Measurements from ENCODE around the gene ATOSB.
"Not testable (repeated sequence)": the region's sequence is repeated elsewhere in the genome, so short reads cannot be mapped to it uniquely, and the experiment has no call there.

The ATOSB gene, protein sequence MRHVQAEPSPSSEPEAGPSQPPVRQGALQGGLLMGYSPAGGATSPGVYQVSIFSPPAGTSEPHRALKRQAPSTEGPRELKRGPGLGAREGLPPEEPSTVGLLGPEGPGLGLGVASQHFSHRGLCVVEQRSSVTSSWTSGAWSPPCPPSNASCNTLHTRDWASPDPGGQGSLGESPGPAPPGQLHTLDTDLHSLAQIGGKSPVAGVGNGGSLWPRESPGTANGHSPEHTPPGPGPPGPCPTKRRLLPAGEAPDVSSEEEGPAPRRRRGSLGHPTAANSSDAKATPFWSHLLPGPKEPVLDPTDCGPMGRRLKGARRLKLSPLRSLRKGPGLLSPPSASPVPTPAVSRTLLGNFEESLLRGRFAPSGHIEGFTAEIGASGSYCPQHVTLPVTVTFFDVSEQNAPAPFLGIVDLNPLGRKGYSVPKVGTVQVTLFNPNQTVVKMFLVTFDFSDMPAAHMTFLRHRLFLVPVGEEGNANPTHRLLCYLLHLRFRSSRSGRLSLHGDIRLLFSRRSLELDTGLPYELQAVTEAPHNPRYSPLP

DNA sequence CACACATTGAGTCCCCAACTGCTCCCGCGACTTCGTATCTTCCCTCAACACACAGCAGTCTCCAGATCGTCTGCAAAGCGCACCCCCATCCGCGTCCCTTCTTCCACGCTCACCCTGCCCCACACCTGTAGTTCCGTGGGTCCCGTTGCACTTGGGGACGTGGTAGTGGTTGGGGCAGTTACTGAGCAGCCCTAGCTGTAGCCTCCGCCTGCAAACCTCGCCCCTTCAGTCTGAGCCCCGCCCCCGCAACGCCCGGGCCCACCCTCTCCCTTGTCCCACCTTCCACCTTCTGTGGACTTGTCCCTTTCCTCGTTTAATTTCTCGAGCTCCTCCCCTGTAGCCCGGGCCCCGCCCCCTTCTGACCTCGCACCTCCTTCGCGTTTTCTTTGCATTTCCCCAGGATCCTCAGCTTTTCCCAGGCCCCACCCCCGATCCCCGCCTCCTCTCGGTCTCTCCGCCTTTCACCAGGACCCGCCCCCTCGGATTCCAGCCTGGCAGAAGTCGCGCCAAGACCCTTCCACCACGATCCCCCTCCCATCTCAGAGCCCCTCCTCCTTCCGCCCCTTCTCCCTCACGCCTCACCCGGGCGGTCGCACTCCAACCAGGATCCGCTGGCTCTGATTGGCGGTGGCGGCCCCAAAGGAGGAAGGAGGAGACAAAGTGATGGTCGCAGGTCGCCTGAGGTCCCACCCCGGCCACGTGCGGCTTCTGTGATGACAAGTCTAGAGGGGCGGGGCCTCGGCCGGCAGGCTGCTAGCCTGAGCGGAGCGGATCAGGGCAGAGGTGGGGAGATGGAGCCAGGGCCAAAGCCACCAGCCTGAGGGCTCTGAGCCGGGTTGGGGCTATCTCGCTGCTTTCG, at the start of gene ATOSB:
ATOSB (minus strand) TSS at position 183 of the 859 bp plus-strand sequence. CDS start 7,588 bp downstream, outside the sequence.
- peak; percentile 99 for DNase-seq

GRCh38 chr9:35164711-35165110, 49.0 kb upstream of the ATOSB start:
- DNase-seq, result no peak

DNA sequence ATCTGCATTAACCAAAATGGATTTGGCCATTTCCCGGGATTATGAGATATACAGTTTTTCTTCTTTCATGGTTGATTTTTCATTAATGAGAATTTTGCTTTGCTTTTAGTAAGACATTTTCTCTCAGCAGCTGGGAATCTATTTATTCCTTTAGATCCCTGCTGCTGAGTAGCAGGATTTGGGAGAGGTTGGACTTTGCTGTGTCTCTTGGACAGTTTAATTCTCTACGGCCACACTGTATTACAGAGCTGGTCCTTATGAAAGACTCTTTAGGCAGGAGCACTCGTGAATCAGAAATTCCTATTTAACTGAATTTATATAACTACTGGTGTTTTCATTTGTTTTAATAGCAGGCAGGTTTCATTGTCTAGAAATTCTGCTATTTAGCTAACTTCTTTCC, 47.8 kb upstream of the ATOSB start:
- DNase-seq, result no peak

DNA sequence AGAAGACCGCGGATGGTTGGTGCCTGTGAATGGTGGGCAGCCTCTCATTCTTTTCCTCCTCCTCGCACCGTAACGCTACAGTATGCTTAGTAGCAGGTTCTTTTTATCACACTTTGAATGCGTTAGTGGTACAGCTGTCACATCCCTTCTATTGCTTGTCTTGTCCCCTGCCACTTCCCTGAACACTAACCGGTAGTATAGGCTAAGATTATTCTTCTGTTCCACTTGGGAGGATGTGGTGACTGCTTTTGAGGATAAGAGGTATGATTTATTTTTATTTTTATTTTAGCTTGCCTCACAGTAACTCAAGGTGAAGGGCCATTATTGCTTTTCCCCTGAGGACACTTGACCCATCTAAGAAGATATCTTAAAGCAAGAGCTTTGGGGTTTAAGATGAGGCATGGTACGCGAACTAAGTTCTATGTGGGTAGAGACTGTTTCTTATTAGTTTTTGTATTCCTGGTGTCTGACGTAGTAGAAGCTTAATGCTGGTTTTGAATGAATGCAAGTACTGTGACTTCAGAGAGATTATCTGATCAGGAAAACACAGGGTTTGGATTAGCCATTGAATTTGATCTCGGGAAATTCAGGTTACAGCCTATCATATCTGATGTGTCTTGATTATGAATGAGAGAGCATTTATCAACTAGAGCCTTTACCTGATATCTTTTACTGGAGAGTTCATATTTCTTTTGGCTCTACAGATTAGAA, 47.1 kb upstream of the ATOSB start:
- no peak for DNase-seq

GRCh38 chr9:35161713-35162604, 46.3 kb upstream of the ATOSB start, which contains the start of gene UNC13B:
Gene UNC13B (plus strand): TSS chr9:35162009. CDS start chr9:35162284, 275 bp downstream.
- peak; percentile 94 for DNase-seq

- DNase-seq, result no peak
Observed at GRCh38 chr9:35158501-35159280, 43.0 kb upstream of the ATOSB start.

GRCh38 chr9:35157836-35158235, 42.2 kb upstream of the ATOSB start:
- DNase-seq, result not testable (repeated sequence)

- no peak for DNase-seq
Observed at GRCh38 chr9:35156781-35157180, 41.1 kb upstream of the ATOSB start.

- no peak for DNase-seq
Observed at GRCh38 chr9:35152926-35153325, 37.3 kb upstream of the ATOSB start.

- not testable (repeated sequence) for DNase-seq
Observed at GRCh38 chr9:35147941-35148563, 32.4 kb upstream of the ATOSB start.

DNA sequence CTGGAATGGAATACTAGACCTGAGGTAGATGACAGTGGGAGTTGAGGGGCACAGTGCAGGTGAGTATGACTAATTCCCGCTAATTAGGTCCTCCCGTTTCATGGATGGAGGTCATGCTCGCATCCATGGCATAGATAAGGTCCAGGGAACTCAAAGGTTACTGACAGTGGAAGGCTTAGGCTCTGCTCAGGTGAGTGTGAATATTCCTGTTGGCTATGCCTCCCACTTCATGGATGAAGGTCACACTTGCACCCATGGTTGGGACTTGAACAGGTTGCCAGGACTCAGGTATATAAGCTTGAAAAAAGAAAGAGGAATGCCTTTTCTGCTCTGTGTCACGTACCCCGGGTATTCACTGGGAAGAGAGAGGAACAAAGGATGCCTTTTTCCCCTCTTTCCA, 26.4 kb upstream of the ATOSB start:
- no peak for DNase-seq

- DNase-seq, result no peak
Observed at GRCh38 chr9:35140093-35140492, 24.4 kb upstream of the ATOSB start.

- no peak for DNase-seq
Observed at GRCh38 chr9:35136866-35137265, 21.2 kb upstream of the ATOSB start.

DNA sequence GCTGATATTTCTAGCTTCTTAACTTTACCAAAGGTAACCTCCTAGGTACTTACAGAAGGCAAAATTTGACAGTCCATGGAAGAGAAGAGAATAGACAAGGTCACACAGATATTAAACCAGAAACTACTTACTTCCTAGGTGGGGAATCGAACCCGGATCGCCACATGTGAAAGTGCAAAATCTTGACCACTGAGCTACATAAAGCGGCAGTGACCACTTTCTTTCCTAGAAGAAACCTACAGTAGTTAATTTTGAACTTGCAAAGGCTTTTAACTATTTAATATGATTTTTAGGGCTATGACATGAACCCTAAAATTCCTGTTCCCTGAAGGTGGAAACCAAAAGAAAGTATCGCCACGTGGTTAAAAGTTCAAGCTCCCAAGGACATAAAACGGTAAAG, 20.3 kb upstream of the ATOSB start:
- DNase-seq, result no peak

- no peak for DNase-seq
Observed at GRCh38 chr9:35134920-35135319, 19.3 kb upstream of the ATOSB start.

- DNase-seq, result peak; percentile 92
Observed at GRCh38 chr9:35116898-35117551, 1.4 kb upstream of the ATOSB start.

DNA sequence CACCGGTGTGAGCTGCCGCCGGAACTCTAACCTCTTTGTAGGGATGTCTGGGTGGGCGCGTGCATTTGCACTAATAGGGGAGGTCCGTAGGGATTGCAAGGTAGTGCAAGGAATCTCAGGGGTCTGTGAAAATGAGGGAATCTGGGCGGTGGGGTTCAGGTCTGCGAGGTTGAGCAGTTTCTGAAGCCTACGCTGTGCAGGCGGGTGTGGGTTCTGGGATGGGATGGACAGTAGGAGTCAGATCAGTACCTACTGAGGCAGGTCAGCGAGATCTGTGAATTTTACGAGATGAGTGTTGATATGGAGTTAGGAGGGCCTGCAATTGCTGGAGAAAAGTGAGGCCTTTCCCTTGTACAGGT, 856 bp upstream of the ATOSB start:
- no peak for DNase-seq

GRCh38 chr9:35114840-35115628, 628 bp downstream of the ATOSB start:
- peak; percentile 62 for DNase-seq
